Colonic mucosa (tissue), 4 donors: ENCODE measurements around the gene TMEM238L. TPM values are rescaled to one million over a fixed set of nuclear protein-coding genes. Genes with fewer than 3 reads are reported as not detected.
A peak's percentile ranks its signal among the peaks of the same experiment; 100 is the strongest.

Experiments
- DNase-seq: peaks from one replicate; pipeline ENCODE4 v3.0.0-alpha.2; 2020
- H3K27ac ChIP-seq: fragments of 200-600 bp; one replicate; pipeline ENCODE4 v1.8.0; 2021
- H3K27me3 ChIP-seq: fragments of 200-600 bp; one replicate; pipeline ENCODE4 v1.8.0; 2021
- H3K36me3 ChIP-seq: fragments of 200-600 bp; one replicate; pipeline ENCODE4 v1.8.0; 2021
- H3K4me1 ChIP-seq: fragments of 200-600 bp; one replicate; pipeline ENCODE4 v1.8.0; 2021; ENCODE audit warnings: mild to moderate bottlenecking
- H3K4me3 ChIP-seq: fragments of 200-600 bp; one replicate; pipeline ENCODE4 v1.8.0; 2021
- H3K9ac ChIP-seq, 2 donors: one replicate each; pipeline ENCODE4 v1.7.0; 2013; ENCODE audit warnings: control low read depth in 2 of 2, low read depth in 2 of 2, low read length in 2 of 2
- H3K9me3 ChIP-seq: fragments of 200-600 bp; one replicate; pipeline ENCODE4 v1.8.0; 2021
- intact Hi-C: fragments of 100-400 bp; cut with DNase I; formaldehyde crosslinking; loops from one replicate; pipeline ENCODE4 v1.14.1; 2022
- total RNA-seq, 2 donors: library from RNA; stranded (reverse); fragmentation: NEBNext Ultra II Directional in 1 of 2; extraction: Animal tissue kit (Norgen Biotek cat#: 25700) in 1 of 2; gene quantifications; one replicate each; pipeline ENCODE4 v1.2.1, GENCODE V29; 2021
- TF ChIP-seq, protein P1 (sequence below): fragments of 200-600 bp; IDR thresholded peaks from one replicate; pipeline ENCODE4 v1.8.0; 2022; ENCODE audit warnings: antibody characterized with exemption, mild to moderate bottlenecking
- donor health status: healthy.
- donor health status: DM: no; HTN: no; CAD: no.
- donor health status: DM: no; HTN: no; CAD: no.

Gene TMEM238L
- total RNA-seq, 2 donors from 2014 or later: 63.1 to 68.8 TPM

DNA sequence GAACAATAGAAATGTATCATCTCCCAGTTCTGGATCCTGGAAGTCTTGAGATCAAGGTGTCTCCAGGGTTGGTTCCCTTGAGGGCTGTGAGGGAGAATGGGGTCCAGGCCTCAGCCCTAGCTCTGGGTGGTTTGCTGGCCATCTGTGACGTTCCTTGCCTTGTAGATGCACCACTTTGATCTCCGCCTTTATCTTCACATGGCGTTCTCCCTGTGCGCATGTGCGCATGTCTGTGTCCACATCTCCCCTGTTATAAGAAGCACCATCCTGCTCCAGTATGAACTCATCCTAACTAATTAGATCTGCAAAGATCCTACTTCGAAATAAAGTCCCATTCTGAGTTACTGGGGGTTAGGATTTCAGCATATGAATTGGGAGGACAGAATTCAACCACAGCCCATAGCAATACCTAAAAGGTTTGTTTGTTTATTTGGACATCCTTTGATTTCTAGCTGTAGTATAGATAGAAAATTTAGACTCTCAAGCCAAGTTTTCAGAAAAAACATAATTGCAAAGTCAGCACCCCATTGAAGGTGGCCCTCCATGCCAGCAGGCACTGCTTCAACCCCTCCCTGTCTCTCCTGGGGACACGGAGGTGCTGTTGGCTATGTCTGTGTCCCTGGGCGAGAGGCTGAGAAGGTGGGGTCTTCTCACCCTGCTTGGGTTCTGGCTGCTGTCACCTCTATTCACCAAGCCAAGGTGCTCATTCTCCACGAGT is 2.8 kb upstream of the TMEM238L start:
- Histone ChIP-seq H3K27ac (no peak overlapping the region), H3K36me3 (no peaks in the 10 kb centered on the region), H3K4me1 (no peaks in the 10 kb centered on the region), H3K9me3 (no peaks in the 10 kb centered on the region), H3K27me3 (no peaks in the 10 kb centered on the region), H3K9ac (no peak overlapping the region), H3K4me3 (no peak overlapping the region)
- DNase-seq: no peak
- intact Hi-C loops: no loop called here
- TF ChIP-seq, protein P1, sequence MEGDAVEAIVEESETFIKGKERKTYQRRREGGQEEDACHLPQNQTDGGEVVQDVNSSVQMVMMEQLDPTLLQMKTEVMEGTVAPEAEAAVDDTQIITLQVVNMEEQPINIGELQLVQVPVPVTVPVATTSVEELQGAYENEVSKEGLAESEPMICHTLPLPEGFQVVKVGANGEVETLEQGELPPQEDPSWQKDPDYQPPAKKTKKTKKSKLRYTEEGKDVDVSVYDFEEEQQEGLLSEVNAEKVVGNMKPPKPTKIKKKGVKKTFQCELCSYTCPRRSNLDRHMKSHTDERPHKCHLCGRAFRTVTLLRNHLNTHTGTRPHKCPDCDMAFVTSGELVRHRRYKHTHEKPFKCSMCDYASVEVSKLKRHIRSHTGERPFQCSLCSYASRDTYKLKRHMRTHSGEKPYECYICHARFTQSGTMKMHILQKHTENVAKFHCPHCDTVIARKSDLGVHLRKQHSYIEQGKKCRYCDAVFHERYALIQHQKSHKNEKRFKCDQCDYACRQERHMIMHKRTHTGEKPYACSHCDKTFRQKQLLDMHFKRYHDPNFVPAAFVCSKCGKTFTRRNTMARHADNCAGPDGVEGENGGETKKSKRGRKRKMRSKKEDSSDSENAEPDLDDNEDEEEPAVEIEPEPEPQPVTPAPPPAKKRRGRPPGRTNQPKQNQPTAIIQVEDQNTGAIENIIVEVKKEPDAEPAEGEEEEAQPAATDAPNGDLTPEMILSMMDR: no peak

DNA sequence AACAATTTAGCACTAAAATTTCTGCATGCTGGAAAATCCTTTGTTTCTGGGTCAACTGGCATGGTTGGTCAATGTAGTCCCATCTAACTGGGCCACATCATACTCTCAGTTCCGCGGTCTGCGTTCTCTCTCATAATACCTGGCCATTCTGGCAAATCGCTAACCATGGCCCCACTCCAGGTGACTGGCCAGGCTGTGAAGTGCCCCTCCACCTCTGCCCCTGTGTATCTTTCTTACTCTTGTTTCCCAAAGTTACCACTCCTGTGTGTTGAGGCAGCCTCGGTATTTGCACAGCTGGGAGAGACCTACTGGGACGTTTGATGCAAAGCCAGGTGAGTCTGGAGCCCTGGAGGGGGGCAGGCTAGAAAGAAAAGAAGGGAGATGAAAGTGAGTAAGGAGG is 2.0 kb upstream of the TMEM238L start:
- Histone ChIP-seq H3K9ac (no peak overlapping the region), H3K36me3 (no peaks in the 10 kb centered on the region), H3K4me3 (no peak overlapping the region), H3K27ac (no peak overlapping the region), H3K27me3 (no peaks in the 10 kb centered on the region), H3K9me3 (no peaks in the 10 kb centered on the region), H3K4me1 (no peaks in the 10 kb centered on the region)
- intact Hi-C loops: no loop called here
- TF ChIP-seq, protein P1: no peak
- no peak for DNase-seq

DNA sequence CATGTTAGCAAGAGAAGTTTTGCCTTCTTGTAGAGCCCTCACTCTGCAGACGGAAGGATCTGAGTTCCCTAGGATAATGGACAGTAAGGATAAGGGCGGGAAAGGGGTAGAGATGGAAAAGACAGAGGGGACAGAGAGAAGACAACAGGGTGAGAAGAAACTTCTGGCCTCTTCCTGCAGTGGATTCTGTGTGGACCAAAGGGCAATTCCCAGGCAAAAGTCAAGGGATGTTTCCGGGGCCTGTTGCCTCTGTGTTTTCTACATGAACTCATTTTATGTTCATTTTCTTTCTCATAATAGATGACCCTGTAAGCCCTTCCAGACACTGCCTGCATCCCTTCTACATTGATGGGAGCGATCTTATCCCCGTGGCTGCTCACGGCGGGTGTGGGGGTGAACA is 647 bp upstream of the TMEM238L start:
- H3K9ac ChIP-seq: peak overlapping the region in 1 of 2 donors; percentile 100
- no peaks in the 10 kb centered on the region for H3K9me3 ChIP-seq
- H3K27me3 ChIP-seq: no peaks in the 10 kb centered on the region
- peak overlapping the region; percentile 53 for H3K4me3 ChIP-seq
- no peak for DNase-seq
- intact Hi-C loops: no loop called here
- H3K36me3 ChIP-seq: no peaks in the 10 kb centered on the region
- peak overlapping the region; percentile 95 for H3K27ac ChIP-seq
- TF ChIP-seq, protein P1: no peak
- no peaks in the 10 kb centered on the region for H3K4me1 ChIP-seq

DNA sequence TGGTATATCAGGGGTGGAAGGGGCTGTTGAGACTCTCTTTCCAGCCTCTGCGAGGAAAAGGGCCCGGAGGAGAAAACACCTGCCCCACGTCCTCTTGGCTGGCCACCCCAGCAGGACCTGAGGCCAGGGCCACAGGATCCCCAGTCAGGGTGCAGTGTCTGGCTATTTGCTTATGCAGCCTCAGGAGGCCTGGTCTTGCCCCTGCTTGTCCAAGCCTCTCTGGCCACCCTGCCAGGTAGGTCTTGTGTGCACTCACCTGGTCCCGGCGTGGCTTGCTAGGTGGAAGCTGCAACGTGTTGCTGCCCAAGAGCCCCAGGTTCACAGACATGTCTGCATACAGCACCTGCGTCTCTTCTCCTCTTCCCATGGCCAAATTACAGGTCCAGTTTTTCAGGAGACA is 549 bp downstream of the TMEM238L start:
- DNase-seq: no peak
- H3K4me1 ChIP-seq: no peaks in the 10 kb centered on the region
- TF ChIP-seq, protein P1: no peak
- peak overlapping the region; percentile 95 for H3K27ac ChIP-seq
- H3K4me3 ChIP-seq: peak overlapping the region; percentile 53
- no peaks in the 10 kb centered on the region for H3K27me3 ChIP-seq
- no peaks in the 10 kb centered on the region for H3K36me3 ChIP-seq
- no peaks in the 10 kb centered on the region for H3K9me3 ChIP-seq
- H3K9ac ChIP-seq: peak overlapping the region; percentile 93 to 100
- intact Hi-C loops: no loop called here

DNA sequence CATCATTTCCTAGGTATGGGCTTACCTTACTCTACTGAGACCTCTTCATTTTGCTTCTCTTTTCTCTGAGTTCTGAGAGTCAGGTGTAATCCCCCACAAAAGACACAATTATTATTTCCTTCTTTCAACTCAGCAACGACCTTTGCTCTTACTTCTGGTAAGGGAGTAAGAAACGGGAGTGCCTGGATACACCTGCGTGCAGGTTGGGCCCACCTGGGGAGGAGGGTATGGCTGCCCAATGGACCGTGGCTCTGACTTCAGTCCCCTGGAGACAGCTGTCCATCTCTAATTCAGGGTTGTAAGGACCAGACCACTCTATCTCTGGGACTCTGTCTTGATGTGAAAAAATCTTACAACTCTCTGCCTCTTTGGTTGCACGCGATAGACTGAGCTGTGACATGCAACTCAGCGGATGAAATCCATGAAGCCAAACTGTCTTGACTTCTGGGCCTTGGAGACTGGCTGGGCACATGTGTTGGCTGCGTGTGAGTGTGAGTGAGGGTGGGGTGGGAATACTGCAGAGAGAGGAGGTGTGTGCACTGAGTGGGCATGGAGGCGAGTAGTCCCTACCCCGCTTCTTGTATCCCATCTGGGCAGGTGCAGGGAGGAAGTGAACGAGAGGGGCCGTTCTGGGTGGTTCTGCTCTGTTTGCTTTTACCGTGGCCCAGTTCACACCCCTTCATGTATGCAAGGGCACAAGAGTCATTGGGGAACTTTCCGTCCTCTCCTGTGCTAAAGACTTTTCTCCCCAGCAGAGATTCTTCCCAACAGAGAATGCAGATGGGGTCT is 1.2 kb downstream of the TMEM238L start:
- intact Hi-C loops: no loop called here
- no peaks in the 10 kb centered on the region for H3K27me3 ChIP-seq
- H3K27ac ChIP-seq: peak overlapping the region; percentile 95
- H3K4me3 ChIP-seq: peak overlapping the region; percentile 53
- TF ChIP-seq, protein P1: no peak
- peak overlapping the region; percentile 93 to 100 for H3K9ac ChIP-seq
- H3K4me1 ChIP-seq: no peaks in the 10 kb centered on the region
- DNase-seq: peak; percentile 79
- H3K36me3 ChIP-seq: no peaks in the 10 kb centered on the region
- H3K9me3 ChIP-seq: no peaks in the 10 kb centered on the region
